Stimulated activated CD4-positive, alpha-beta T cell treated with anti-CD3 and anti-CD28 coated beads, Interleukin-4, amount 100 ng/mL, for 24 hours (primary cell): Measurements from ENCODE around the gene FAM181A.
A peak's percentile ranks its signal among the peaks of the same experiment; 100 is the strongest.

Experiments
- DNase-seq: peaks from one replicate; pipeline ENCODE4 v3.0.0-alpha.2; 2020

Gene FAM181A

DNA sequence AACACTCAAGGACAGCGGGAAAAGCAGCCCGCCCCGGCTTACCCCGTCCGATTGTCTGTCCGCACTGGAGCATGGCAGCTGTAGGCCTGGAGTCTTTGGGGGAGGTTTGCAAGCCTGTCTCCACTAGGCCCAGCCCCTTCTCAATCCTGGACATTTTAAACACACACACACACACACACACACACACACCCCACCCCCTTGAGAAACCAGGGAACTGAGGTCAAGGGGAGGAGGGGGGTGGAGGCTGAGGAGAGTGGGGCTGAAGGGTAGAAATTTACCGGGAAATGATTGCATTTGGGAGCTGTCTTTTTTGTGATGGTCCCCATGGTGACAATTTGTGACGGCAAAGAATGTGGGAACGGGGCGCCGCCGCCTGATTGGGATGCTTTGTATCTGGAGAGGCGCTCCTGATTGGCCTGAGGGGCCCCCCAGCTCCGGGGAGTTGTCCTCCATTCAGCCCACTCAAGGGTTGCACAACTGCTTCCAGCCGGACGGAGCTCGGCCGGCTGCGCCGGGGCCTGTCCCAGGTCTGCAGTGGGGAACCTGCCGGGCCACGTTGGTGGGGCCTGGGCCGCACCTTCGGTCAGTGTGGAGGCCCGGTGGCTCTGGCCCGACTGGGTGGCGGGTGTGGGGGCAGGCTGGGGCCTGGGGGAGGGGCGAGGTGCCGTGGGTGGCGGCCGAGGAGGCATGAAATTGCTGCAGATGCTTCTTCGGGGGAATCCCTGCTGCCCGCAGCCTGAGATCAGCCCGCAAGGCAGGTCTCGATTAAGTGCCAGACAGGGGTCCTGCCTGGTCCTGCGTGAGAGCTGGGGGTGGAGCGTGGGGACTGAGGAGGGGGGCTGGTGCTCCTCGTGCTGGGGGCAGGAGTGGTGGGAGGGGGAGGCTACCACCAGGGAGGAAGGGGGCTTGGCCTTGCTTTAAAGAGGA, at the start of gene FAM181A:
Gene FAM181A, plus strand, starts transcription at position 472 of the 927 bp plus-strand sequence. CDS start 942 bp downstream, outside the sequence.
- no peak for DNase-seq

DNA sequence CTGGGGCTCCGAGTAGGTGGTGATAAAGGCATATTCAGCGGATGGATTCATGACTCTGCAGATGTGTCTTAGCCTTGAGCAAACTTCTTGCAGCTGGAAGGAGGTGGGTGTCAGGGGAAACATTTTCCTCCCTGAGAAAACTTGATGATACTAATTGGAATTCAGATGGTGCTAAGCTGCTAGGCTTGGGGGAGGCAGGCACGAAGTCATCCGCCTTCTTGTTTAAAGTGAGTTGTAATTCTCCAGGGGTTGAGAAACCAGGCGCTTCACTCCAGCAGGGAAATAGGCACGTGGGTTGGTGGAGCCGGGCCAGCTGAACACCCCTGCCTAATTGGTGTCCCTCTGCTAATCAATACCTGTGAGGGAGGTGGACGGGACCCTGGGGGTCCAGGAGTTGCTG, 48.9 kb upstream of the FAM181A start:
- no peak for DNase-seq

DNA sequence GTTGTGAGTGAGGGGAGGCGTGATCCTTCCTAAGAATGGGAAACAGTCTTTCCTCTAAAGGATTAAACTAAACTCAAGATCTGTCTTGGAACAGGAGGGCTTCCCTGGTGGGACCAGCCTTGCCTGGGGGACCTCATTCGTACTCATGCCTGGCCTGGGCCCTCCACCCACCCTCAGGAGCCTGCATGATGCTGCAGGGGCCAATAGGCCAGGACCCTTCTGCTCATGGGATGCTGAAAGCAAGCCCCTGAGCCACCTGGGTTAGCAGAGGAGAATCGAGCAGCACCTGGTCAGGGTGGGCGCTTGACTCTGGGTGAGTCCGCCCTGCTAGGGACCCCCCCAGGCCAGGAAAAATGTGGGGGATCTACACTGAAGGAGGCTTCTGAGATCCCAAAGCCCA, 48.3 kb upstream of the FAM181A start:
- no peak for DNase-seq

DNA sequence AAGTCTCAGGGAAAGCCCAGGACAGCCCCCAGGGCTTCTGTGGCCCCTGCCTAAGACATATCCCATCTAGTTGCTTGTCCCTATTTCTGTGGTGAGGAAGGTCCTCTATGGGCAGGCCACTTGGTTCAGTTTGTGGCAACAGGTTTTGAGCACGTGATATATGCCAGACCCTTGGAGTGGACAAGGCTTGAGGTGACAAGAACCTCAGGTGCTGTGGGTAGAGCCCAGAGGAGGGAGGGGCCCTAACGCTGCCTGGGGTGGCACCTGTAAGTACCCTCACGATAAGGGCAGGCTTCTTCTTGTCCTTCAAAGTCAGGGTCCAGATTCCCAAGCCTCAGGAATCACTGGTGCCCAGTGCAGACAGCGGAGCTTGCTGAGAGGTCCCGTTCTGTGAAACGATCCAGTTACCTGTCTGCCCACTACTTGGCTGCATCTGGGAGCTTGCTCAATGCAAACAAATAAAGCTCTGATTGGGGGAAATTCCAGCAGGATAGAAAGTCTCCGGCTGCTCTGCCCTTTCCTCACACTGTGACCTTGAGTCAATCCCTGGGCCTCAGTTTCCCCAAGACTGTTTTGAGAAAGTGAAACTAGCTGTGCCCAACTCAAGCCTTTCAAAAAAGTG, 47.7 kb upstream of the FAM181A start:
- DNase-seq: no peak

DNA sequence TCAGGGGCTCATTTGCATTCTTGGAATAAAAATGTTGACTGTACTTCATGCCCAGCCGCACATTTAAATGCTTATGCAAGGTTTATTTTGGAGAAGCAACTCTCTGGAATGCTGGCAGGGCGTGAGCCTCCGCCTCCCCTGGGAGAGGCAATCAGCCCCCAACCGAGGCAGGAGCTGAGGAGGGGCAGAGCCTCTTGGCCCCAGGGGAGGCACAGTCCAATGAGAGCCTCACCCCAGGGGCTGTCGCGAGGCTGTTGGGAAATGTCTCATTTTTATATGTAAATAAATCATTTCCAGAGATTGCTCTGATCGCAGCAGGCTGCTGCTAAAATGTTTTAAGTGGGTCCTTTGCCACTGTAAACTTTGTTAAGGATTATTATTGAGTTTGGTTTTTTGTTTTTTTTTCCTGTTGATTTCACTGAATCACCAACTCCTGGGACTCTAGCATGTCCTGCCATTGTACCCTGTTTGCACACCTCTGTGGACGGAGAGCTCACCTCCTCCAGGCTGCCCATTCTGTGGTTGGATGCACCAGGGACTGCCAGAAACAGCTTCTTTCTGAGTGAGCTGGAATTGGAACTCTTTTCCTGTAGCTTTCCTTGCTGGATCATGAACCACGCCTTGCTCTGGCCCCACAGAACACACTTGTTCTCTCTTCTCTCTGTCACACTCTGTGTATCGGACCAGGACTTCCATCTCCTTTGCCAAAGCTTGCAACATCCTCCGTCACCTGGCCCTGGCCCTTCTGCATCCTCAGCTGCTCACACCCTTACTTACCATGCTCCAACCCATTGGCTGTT, 46.9 kb upstream of the FAM181A start:
- no peak for DNase-seq

DNA sequence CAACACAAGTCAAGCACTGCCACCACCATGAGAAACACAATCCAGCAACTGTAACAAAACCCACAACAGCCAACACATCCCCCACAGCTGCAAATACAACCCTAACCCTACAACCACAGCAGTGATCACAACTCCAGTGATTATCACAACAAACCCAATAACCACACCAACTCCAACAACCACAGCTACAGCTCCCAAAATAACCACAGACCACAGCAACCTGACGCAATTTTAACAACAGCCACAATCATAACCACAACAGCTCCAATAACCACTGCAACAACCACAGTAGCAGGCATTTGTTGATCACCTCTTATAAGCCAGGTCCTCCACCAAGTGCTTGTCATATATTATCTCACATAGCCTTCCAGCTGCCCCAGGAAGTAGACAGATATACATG, 42.2 kb upstream of the FAM181A start:
- no peak for DNase-seq

DNA sequence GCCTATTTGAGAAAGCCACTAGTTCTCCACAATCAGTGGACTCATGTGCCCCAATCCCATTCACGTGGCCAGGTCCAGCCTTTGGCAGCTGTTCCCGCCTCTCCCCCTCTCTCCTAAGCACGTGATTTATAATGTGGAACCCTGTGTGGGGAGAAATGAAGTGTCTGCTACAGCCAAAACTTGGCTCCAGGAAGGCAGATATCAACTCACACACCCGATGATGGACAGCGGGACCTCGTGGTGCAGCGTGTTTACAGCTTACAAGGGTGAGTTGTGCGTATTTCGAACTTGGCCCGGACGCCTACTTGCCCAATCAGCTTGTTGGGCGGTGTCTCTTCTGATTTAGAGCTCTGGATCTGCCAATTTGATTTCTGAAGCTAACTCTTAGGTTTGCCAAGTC, 38.1 kb upstream of the FAM181A start:
- DNase-seq: no peak

DNA sequence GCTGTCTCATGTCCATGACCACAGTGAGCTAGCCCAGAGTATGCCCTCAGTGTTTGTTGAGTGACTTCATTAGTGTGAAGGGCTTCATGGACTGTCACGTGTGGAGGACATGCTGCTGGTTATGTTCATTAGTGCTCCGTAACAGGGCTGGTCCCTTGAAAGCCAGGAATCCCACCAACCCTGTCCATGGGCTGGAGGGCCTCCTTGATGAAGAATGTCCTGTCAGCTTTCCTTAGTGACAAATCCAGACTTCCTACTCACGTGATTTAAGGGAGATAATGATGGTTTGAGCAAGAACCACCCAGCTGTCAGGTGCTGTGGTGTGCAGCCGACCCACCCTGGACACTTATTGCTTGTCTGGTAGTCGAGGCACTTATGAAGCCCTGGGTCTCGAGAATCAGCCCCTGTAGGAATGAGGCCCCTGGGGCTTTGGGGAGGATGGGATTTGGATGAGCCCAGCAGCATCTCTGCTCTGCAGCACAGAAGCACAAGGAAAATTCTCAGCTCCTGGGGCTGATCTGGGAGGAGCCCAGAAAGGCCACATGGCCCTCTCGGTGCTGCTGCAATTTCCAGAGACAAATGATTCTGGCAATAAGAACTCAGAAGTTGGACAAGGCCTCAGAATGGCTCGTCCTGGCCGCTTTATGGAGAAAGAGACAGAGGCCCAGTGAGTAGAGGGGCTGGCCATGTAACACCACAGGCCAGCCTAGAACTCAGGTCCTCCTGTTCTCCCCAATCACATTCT, 37.2 kb upstream of the FAM181A start:
- DNase-seq: no peak

DNA sequence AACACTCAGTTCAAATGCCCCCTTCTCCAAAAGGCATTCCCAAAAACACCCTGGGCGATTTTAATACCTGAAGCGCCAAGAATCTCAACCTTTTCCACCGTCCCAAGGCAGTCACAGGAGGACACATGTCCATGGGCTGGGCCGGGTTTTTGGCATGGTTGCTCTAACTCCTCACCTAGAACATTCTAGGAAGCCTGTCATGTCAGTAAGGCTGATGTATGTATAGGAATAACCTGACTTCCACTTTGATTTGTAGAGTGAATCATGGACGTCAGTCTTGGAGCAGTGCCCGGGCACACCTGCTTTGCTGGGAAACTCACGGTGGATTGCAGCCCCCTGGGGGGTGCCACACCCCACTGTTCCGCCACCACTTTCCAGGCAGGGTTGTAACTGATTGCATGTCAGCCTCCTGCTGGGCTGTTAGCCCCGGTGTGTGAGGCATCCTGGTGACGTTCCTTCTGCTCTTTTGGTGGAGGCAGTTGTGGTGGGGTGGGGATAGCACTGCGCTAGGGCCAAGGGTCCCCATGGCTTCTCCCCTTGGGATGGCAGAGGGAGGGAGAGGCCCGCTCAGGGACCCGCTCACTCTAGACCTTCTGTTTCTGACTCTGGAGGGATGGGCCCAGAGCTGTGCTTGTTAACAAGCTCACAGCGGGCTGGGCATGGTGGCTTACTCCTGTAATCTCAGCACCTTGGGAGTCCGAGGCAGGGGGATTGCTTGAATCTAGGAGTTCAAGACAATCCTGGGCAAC, 35.2 kb upstream of the FAM181A start:
- DNase-seq: no peak

DNA sequence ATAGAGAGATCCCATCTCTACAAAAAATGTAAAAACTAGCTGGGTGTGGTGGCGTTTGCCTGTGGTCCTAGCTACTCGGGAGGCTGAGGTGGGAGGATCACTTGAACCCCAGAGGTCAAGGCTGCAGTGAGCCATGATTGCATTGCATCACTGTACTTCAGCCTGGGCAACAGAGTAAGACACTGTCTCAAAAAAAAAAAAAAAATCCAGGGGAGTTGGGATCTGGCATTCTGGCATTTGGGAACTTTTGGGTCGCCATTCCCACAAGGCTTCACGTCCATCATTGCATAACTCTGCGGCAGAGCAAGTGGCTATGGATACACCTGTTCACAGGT, 34.7 kb upstream of the FAM181A start:
- no peak for DNase-seq

DNA sequence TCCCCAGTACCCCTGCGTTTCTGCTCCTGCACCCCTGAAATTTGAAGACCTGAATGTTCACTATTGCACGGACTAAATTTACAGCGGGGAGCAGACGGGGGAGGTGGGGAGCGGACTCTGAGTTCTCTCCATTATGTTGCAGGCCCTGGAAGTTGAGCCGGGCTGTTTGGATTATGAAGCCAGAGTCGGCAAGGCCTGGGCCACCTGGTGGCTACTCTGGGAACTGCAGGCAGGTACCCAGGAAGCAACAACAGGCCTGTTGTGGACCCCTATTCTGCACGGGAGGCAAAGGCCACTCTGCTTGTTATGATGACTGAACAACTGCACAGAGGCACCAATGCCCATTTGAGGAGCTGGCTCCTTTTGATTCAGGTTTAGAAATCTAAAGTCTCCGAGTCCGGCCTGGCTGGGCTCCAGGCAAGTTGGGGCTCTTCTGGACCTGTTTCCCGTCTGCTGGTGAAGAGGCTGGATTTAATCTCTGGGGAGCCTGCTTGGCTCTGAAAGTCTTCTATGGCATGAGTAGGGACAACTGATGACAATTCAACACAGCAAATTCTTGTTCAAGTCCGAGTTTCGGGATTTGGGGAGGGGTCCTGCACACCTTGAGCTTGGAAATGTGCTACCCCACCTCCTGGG, 34.1 kb upstream of the FAM181A start:
- peak; percentile 76 for DNase-seq

DNA sequence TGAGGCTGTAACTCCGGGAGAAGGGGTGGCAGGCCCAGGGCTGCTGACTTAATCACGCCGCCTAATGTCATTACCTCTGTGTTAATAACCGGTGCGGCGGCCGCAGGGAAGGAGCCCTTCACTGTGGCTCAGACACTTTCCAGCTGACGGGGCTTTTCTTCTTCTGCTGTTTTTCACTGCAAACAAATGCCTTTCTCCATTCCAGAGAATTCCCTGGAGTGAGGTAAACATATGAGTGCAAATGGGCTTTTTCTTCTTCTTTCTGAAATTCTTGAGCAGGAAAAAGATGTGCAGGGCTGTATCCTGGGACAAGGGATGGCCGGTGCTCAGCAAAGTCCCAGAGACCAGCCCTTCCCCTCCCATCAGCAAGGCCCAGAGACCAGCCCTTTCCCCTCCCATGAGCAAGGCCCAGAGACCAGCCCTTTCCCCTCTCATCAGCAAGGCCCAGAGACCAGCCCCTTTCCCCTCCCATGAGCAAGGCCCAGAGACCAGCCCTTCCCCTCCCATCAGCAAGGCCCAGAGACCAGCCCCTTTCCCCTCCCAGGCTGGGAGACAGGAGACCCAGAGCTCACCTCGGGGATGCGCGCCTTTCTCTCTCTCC, 33.4 kb upstream of the FAM181A start:
- no peak for DNase-seq

DNA sequence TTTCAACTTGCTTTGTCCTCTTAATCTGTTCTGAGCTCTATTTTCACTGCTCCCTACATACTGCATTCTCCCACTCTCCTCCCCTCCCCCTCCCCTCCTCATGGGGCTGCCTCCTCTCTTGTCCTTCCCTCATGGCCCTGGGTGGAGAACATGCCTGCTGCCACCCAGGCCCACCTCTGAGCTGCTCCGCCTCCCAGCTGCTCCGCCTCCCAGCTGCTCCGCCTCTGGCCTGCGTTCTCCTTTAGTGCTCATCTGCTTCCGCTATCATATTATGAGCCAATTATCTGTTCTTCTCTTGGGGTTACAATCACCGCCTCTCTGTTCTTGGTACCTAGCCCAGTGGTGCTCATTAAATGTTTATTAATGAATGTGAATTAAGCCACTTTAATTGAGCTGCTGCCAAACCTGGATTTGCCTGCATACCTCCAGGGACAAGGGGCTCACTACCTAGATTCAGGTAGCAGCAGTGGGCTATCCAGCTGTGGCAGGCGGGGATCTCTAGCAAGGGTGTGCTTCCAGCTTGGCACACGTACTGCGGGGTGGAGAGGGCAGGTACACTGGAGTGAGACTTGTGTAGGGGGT, 32.0 kb upstream of the FAM181A start:
- DNase-seq: no peak

DNA sequence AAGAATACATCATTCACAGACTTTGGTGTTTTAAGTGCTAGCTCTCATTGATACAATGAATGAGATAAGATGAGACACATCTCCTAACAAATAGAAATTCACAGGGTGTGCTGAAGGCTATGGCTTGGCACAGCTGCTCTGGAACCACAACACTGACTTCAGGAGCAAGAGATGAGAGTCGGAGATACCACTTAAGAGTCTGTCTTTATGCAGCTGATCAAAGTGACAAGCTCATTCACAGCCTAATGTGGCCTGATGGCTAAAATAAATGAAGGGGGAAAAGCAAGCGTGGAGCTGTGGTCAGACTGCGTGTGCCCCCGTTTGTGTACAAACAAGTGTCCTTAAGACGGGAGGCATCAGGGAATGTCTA, 29.7 kb upstream of the FAM181A start:
- no peak for DNase-seq

DNA sequence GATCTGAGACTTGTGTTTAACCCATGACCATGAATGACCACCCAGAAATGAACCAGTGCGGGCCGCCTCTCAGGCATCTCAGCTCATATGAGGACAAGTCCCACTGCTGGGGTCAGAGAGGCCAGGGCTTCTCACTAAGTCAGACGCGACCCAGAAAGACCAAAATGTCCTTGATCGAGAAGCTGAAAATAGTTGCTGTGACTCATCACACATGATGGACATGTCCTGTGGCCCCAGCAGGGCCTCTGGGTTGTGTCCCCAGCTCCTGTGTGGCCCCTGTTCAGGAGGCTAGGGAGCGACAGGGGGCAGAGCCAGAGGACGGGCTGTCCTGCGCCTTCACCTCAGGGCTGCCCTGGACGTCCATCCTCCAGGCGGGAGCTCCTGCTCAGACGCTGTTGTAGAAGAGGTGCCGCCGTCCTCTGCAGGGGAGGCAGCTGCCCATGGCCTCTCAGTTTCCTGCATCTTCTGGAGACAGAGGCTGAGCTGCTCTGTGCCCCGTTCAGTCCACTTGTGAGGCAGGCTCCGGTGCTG, 29.0 kb upstream of the FAM181A start:
- no peak for DNase-seq

DNA sequence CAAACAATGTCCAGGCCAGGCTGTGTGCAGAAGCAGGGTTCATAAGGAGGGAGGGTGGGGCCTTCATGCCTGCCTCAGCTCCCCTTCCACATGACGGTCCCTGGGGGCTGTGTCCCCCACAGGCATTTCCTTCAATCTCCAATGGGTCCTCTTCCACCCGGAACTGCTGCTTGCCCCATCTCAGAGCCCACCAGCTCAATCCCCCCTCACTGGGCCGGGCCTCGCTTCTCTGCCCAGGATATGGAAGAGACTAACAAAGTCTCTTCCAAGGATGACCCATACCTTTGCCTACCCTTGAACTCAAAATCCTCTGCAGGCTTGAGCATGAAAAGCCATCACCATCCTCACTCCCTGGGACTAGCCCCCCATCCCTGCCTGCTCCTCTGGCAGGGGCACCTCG, 28.4 kb upstream of the FAM181A start:
- no peak for DNase-seq

DNA sequence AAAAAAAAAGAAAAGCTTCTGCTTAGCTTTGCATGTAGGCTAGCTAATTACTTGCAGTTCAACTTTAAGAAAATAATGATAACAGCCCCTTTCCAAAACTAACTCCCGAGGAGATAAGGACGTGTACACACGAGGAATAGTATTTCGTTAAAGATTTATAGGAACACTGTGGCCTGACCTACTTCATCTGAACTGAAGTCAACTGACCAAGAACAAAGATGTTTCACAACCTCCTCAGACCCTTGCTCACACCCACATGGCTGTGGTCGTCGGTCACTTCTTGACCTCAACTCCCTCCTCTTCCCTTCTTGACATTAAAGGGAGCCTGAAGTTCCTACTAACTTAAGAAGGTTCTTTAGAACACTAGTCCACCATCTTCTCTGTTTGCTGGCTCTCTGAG, 25.3 kb upstream of the FAM181A start:
- no peak for DNase-seq

DNA sequence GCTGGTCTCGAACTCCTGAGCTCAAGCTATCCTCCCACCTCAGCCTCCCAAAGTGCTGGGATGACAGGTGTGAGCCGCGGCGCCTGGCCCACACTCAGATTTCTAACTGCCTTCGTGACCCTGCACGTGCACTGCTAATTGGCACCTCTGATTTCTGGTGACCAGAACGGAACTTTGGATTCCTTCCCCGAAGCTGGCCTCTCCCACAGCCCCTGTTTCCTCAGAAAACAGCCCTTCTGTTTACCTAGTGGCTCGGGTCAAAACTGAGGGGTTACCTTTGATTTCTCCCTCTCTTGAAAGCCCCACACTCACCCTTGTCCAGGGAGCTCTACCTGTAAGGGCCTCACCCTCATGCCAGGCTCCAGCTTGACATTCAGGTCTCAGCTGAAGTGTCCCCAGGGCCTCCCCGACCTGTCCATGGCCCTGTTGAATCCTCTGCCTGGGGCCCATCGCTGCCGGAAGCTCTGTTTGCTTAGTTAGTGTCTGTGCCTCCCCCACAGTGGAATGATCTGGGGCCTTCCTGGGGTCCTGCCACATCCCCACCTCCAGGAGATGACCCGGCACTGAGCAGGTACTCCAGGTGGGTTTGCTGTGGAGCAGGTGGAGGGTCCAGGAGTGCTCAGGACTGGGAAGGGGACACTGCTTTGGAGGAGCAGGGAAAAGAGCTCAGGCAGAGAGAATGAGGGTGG, 24.4 kb upstream of the FAM181A start:
- DNase-seq: no peak

DNA sequence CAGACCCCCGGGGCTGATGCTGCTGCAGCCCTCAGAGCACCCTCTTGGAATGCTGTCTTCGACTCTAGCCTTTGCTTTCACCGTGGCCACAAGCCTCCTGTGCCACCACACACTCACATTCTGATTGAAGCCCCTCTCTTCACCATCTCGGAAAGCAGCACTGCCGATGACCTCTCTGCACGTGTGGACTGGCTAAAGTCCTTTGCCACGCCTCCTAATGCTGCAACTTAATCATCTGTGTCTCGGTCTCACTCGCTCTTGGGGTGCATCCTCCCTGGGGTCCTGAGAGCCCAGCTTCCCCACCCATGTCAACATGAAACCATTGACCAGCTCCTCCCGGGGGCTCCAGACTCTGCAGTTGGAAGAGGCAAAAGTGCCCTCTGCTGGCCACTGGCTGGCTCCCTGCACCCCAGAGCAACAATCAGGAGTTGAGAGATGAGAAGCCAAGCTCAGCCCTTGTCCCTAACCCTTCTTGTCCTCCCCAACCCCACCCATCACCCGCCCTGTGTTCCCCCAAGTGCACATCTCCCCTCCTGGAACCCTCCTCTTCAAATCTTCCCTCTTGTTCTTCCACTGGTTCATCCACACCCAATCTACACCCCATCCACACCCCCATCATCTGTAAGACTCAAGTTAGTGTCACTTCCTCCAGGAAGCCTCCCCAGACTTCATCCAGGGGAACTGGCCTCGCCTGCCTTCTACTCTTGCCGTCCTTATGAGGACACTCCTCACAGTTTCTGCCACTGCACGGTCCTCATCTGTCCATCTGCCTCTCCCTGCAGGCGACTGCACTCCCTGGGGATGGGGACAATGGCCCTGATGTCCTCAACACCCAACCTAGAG, 23.6 kb upstream of the FAM181A start:
- DNase-seq: no peak
